Stimulated activated CD8-positive, alpha-beta memory T cell treated with anti-CD3 and anti-CD28 coated beads, Interleukin-12 subunit alpha, Interleukin-12 subunit beta, amount 100 ng/mL, for 24 hours (primary cell): ENCODE results near the gene KCNMA1.
"Not testable (repeated sequence)": the region's sequence is repeated elsewhere in the genome, so short reads cannot be mapped to it uniquely, and the experiment has no call there.

Experiments
- DNase-seq: peaks from one replicate; pipeline ENCODE4 v3.0.0-alpha.2; 2020; ENCODE audit errors: extremely low read depth

KCNMA1 gene

DNA sequence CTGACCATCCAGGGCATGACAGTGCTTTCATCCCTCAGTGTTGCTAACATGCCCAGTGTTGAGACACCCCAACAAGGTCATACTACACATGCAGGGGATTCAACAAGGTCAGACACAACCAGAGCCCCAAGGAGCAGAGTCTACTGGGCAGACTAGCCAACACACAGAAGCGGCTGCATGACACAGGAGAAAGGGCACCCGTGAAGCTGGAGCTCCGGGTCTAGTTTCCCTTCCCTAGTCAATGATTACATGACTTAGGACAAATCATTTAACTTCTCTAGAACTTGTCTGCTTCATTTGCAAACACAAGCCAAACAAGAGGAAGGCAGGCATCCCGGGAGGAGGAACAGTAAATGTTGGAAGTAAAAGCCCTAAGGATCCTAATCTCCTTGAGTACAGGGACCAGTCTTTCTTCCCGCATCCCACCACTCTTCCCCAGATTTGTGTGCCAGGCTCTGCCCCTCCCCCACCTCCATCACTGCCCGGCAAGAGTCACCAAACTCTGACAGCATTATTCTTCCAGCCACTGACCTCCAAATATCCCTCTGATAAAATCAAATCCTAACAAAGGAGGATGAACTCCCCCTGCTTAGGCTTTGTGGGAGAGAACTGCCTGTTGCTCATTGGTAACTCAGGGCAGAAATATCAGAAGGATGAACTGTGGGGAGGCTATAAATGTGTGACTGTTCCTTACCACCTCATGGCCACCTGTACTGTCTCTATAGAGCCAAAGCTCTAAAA is 104.3 kb downstream of the KCNMA1 start:
- DNase-seq: no peak

DNA sequence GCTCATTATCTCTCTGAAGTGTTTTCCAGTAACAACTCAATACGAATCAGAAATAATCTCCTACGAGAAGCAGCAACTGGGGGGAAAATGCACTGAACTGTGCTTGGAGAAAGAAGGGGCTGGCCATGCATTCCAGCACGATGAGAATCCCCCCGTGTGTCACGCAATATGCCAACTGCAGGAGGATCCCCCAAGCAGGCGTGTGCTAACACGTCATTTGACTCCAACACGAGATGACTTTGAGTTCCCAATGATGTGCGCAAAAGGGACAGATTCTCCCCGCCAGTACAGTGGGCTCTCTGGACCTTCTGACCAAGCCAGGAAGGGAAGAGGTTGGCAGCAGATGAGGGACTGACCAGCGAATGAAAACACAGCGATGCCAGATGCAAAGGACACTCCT is 105.5 kb downstream of the KCNMA1 start:
- no peak for DNase-seq

DNA sequence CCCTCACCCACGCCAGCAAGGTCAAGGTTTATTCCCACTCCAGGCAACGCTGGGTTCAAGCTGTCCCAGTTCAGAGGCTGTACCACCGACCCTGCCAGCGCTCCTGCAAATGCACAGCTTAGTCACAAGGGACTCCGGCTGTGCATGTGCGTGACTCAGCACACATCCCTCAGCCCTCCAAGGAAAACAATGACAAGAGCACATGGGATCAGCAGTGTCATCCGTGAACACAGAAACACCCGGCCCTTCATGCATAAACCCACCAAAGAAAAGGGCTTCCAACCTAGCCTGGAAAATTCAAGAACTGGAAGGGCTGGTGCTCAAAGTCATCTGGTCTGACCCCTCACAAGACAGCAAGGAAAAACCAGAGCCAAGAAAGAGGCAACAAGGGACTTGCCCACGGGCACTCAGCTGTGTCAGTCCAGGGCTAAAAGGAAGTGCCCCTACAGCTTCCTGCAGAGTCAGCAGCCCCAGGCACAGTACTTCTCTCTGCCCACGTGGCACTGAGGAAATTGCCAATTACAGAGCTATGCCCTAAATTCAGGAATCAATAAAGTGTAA is 106.1 kb downstream of the KCNMA1 start:
- no peak for DNase-seq

DNA sequence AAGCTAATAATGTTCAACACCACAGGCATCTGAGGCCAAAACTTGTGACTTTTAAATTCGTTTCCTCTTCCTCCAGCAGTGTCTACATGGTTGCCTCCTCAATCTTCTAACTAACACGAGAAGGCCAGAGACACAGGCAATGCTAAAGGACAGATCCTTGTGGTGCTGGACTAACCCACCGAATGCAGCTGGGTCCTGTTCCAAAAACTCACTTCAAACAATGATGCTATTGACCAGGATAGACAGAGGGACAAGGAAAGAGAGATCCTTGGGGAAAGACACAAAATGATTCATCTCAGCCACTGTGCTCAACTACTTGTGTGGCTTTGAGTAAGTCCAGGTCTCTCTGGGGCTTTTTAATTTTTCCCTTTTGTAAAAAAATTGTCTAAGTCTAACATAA is 107.6 kb downstream of the KCNMA1 start:
- DNase-seq: no peak

DNA sequence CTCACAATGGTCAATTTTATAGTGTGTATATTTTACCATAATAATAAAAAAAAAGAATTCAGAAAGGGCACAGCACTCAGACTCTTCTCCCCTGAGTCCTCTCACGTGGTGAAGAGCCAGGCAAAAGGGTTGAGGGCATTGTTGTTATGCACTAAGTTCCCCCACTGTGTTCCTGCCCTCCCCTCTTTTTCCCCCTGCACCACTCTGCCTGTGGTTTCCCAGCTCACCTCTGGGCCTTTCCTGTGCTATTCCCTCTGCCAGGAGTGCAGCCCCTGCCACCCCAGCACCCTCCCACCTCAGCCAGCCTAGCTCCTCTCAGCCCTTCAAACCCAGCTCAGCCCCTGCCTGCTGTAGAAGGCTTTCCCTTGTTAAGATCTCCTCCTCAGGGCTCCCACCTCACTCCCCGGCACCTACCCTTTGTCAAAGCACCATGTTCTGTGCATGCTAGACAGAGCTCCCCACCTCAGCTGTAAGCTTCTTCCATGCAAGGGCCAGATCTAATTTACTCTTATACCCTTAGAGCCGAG is 108.5 kb downstream of the KCNMA1 start:
- no peak for DNase-seq

DNA sequence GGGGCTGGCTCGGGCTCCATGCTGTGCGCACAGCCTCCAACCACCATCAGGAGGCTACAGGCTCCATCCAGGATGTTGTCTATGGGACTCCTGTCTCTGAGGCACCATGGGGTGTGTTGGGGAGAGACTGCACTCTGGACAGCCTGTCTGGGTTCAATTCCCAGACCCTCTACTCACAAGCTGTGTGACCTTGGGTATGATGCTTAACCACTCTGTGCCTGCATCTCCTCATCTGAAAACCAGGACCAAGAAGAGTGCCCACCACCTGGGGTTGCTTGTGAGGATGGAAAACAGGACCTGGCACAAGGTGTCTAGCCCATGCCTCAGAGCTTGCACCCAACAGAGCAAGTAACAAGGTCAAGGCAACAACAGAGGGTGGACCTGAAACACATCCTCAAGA is 109.8 kb downstream of the KCNMA1 start:
- DNase-seq: no peak

DNA sequence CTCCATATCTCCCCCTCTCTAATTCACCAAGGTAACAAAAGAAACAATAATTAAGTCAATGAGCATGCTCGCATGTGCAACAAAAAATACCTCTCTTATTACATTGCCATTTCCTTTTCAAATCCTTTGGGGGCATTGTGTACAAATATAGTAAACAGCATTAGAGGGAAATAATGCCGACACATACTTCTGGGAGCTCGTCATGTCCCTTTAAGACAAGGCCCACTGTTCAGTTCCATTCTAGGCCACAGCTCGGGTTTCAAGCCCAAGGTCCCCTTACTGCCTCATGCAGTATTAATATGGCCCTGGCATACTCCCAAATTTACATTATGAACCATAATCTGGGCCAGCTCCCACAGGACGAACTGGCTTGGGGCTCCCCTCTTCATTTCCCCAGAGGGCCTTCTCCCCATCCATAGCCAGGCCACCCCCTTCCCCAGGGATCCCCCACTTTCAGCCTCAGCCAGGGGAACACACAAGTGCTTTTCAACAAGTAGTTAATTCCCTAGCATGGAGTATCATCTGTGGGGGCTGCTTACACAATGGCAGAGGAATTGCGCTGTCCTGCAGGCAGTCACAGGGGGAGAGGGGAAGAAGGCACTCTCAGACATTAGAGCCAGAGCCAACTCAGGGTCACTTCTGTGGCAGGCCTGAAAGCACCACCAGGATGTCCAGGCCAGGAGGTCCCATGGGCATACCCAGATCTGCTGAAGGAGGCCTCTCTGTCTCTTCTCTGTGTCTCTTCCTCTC is 110.6 kb downstream of the KCNMA1 start:
- no peak for DNase-seq

DNA sequence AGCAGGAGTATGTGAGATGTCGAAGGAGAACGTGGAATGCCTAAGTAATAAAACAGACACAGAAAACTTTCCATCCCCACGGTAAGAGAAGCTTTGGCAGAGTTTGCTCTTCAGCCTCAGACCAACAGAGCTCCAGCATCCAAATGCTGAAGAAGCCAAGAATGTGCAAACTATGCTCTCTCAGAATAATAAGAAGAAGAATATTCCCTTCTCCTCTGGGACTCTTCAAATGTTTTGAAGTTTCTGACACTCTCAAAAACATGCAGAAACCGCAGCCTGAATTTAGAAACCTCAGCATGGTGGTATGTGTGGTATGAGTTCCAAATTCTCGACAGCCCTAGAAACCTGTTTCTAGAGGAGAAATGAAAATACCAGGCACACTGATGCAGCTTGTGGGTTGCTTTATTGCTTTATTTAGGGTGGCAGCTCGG is 113.3 kb downstream of the KCNMA1 start:
- no peak for DNase-seq

DNA sequence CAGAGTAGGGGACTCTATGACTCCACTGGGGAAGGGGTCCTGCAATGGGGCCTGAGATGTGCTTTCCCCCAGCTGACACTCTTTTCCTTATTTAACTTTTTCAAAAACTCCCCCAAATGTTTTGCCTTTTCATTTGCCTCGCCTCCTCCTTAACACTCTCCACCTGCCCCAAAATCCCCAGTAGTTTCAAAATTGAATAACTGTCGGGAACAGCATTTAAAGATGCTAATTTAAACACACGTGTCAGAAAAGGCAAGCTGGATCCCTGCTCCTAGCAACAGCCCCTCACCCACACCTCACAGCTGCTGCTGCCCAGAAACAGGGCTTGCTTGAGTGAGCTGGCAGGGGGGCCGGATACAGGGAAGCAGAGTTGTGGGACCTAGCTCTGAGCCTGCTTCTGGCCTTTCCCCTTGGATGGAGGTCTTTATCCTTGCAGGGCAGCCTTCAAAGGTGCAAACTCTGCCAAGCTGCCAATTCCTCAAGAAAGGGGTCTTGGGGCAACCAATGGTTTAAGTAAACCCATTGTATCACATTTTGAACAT is 115.3 kb downstream of the KCNMA1 start:
- no peak for DNase-seq

DNA sequence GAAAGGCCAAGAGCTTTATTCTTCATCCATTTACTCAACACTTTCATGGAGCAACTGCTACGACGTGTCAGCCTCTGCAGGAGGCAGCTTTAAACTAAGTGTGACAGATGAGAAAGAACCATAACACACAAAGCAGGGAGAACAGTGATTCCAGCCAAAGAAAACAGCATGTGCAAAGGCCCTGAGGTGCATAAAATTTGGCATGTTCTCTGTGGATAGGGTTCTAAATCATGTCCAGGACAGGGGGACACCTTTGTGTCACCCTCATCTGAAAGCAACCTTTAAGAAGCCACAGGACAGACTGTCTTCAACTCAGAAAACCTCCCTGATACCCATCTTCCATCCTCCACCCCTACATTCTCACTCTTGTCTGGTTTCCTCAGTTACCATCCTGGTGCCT is 116.6 kb downstream of the KCNMA1 start:
- DNase-seq: no peak

DNA sequence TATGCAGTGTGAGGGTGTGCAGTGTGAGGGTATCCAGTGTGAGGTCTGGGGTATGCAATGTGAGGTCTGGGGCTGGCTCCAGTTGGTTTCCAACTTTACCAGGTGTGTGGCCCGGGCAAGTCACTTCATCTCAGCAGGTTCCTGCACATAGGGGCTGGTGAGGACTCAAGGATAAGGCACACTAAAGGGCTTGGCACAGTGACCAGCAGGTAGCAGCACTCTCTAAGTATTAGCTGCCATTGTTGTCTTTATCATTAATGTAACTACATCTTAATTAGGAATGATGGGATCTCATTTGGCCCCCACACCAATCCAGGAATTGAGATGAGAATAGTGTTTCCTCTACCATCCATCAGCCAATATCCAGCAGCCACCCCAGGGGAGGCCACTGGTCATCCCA is 117.3 kb downstream of the KCNMA1 start:
- no peak for DNase-seq

DNA sequence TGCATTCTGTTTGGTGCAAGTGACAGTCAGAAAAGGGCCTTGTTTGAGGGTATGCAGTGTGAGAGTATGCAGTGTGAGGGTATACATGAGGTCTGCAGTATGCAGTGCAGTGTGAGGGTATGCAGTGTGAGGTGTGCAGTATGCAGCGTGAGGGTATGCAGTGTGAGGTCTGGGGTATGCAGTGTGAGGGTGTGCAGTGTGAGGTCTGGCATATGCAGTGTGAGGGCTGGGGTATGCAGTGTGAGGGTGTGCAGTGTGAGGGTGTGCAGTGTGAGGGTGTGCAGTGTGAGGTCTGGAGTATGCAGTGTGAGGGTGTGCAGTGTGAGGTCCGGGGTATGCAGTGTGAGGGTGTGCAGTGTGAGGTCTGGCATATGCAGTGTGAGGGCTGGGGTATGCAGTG is 117.8 kb downstream of the KCNMA1 start:
- DNase-seq: not testable (repeated sequence)

DNA sequence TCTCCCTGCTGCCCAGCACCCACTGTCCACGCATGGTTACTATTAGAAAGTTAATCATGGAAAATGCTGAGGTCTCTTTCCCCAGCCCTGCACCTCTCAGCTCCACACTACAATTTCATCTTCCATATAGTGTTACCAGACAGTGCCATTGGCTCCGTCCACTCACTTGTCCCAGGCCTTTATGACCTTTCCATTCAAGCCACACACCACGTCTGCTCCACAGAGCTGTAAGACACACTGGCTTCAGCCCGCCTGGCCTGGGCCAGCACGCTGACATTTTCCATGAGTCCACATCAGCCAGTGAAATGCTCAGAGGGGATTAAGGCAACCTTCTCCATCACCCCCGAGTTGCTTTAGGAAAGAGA is 118.7 kb downstream of the KCNMA1 start:
- no peak for DNase-seq

DNA sequence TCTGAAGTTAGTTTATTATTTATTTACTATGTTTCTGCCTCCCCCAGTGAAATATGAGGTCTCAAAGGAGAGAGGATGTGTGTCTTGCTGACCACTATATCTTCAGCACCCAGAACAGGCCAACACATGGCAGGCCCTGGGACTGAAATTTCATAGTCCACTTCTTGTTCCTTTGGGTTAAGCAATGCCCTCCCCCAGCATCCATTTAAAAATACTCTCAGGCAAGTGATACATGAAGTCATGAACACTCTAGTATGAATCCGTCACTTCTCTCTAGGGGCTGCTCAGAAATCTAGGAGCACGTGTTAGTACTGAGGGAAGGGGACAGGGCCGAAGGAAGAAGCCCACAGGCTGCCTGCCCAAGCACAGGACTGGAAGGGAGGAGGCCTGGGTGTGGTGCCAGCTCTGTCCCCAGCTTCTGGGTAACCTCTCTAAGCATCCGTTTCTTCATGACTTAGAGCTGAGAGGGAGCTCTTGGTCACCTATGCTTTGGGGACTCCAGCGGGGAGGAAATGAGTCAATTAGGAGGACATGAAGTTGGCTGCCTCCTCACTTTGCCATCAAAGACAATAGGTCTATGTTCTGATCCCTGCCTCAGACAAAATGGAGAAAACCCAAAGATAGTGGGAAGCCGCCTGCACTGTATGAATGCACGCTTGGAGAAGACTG is 119.2 kb downstream of the KCNMA1 start:
- DNase-seq: no peak

DNA sequence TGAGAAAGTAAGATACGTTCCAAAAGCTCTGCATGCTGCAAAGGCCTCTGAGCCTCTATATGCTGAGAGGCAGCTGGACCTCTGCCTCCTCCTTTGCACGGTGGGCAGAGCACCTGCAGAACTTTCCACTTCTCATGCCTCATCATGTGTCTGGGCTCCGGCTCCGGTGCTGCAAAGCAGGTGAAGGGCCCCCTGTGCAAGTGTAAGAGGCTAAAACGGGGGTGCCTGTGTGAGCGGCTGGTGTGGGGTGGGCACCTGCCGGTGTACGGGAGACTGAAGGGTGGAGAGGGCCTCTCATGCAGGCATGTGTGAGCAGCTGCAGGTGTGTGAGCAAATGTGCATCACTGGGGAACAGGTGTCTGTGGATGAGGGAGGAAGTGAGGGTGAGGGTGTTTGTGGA is 121.0 kb downstream of the KCNMA1 start:
- DNase-seq: no peak

DNA sequence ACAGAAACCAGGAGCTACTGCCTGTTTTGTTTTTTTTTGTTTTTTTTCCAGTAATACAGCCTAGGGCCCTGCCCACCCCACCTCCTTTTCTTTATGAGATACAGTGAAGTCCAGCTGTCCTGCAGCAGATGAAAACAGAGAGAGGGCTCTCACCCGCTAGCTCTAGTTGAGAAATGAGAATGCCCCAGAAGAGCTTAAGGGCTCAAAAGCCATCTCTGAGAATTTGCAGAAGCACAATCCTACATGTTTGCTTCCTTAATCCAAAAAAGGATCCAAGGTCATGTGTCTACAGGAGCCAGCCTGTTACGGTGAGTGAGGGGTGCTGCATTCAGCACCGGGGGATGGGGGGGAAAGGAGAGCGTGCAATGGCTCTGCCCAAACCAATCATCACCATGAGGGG is 122.7 kb downstream of the KCNMA1 start:
- DNase-seq: no peak

DNA sequence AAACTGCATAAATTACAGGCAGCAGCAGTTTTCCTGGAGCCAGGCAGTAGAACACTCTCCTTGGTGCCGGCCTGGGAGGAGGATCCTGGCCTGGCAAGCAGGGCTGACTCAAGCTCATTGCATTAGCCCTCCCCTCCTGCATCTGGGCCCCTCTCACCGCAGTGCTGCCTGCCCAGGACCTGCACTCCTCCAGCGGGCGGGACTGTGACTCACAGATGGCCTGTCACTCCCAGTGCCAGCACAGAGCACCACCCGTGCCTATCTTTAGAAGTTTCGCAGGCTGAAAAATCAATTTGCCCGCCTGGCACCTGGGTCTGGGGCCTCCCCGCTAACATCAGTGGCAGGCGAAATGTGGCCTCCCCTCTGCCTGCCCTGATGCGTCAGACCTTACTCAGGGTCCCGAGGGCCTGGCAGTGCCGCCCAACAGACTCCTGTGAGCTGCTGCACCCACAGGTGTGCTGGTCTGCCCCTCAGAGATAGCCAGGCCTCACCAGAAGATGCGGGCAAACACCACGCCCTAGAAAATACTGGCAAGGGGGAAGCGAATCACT is 123.8 kb downstream of the KCNMA1 start:
- DNase-seq: no peak

DNA sequence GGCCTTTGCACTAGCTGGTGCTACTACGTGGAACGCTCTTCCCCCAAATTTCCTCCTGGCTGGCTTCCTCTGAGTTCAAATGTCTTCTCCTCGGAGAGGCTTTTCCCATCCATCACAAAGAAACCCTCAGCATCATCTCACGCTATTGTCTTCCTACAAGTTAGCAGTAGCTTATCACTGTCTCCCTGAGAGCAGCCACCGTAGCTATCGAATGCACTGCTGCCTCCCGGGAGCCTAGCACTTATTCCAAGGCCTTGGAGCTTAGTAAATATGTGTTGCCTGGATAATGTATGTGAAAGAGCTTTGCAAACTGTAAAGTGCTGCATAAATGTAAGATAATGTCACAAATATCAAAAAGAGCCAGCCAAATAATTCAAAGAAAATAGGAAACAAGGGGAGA is 124.4 kb downstream of the KCNMA1 start:
- no peak for DNase-seq

DNA sequence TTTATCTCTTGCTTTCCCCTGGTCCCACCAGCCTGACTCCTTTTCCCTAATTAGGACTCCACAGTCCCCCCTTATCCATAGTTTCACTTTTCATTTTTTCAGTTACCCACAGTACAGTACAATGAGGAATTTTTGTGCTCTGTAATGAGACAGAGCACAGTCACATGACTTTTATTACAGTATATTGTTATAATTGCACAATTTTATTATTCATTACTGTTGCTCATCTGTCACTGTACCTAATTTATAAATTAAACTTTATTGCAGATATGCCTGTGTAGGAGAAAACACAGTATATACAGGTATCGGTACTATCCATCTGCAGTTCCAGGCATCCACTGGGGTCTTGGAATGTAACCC is 125.4 kb downstream of the KCNMA1 start:
- no peak for DNase-seq

DNA sequence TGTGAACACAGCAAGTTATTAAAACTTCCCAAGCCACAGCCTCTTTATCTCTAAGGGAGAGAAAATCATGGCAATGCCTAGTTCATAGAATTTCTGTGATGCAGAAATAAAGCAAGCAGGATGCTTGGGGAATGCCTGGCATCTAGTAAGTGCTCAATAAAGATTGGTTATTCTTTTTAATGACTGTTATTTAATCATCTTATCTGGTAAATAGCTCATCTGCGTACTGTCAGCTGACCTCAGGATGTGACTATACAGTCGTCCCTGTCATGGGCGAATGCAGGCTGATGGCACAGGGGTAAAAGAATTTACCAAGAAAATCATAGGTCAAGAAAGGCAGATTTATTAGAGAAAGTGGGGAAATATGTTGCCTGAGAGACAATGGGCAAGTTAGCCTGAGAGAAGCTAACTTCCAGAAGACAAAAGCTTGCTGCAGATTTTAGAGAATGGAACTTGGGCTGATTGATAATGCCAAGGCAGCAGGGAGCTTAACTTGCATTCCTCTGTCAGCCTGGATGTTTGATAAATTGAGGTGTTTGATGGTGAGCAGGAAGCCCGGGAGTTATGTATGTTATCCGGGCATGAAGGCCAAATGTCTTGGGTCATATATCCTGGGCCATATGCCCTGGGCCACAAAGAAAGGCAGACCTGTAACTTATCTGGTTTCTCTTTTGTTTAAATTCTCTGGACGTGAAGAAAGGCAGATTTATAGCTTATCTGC is 126.0 kb downstream of the KCNMA1 start:
- no peak for DNase-seq

DNA sequence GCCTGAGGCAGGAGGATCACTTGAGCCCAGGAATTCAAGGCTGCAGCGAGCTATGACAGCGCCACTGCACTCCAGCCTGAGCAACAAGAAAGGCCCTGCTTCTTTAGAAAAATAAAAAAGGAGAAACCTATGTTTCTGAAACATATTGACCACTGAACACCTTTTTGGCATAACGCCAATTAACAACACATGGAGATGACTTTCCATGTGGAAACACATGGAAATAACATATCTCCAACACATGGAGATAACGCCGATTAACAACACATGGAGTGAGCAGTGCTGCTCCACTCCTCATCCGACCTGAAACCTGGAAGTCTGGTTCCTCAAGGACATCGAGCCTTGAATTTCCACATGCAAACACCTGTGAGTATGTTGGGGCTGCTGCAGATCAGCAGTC is 126.9 kb downstream of the KCNMA1 start:
- DNase-seq: no peak
